ENCODE data around the gene SHANK3. TPM values are rescaled to one million over a fixed set of nuclear protein-coding genes. Genes with fewer than 3 reads are reported as not detected.

SHANK3 gene
- total and polyA plus RNA-seq, 7 donors, result 4.2 to 16.3 (median 9.3) TPM

DNA sequence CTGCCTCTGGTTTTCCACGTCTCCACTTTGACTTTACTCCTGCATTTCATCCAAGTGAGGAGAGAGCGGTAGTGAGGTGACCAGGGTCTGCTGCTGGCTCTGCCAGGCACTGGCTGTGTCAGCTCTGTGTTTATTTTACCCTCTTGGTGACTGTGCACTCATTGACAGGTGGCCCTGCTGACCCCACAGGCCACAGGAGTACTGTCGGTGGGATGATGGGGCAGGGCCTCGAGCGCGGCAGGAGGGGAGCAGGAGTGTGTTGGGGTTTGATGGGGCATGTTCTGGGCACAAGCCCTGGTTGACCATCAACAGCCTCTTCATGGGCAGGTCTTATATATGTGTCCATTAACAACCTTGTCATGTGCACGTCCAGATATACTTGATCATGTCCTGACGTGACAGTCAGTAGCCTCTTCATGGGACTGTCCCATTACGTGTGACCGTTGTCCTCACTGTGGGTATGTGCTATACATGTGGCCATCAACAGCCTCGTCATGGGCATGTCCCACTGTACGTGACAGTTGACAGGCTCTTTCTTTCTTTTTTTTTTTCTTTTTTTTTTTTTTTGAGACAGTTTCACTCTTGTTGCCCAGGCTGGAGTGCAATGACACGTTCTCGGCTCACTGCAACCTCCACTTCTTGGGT, 34.0 kb downstream of the SHANK3 start:
- no peaks in the 10 kb centered on the region for H3K27me3 ChIP-seq (ENCODE audit: insufficient read depth in 3 of 3, low read length in 2 of 3)
- H3K27ac ChIP-seq, result no peak overlapping the region
- no peak overlapping the region for H3K4me3 ChIP-seq
- H3K36me3 ChIP-seq (ENCODE audit: insufficient read depth in 1 of 2, low read depth in 1 of 2), result peaks cover 0 to 3% of the 10 kb centered on the region in 2 donors
- intact Hi-C loops (cut with DNase I), result loop anchor here in 1 of 2 donors (2.0 kb wide), 1 partner anchor 68 kb away; no protein-coding TSS in a partner anchor
- H3K4me1 ChIP-seq, result no peaks in the 10 kb centered on the region
- WGBS, 3 donors, result 90 to 92% (median 90%) methylated on average over 14 of the region's 14 CpGs
- H3K9me3 ChIP-seq, result no peaks in the 10 kb centered on the region
- TF ChIP-seq, protein P1, sequence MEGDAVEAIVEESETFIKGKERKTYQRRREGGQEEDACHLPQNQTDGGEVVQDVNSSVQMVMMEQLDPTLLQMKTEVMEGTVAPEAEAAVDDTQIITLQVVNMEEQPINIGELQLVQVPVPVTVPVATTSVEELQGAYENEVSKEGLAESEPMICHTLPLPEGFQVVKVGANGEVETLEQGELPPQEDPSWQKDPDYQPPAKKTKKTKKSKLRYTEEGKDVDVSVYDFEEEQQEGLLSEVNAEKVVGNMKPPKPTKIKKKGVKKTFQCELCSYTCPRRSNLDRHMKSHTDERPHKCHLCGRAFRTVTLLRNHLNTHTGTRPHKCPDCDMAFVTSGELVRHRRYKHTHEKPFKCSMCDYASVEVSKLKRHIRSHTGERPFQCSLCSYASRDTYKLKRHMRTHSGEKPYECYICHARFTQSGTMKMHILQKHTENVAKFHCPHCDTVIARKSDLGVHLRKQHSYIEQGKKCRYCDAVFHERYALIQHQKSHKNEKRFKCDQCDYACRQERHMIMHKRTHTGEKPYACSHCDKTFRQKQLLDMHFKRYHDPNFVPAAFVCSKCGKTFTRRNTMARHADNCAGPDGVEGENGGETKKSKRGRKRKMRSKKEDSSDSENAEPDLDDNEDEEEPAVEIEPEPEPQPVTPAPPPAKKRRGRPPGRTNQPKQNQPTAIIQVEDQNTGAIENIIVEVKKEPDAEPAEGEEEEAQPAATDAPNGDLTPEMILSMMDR (IDR thresholded peaks at IDR 0.05), result no peak
- no peak for ATAC-seq
- peak in 1 of 2 donors; percentile 13 for DNase-seq

- H3K27ac ChIP-seq, result no peak overlapping the region
- no peaks in the 10 kb centered on the region for H3K27me3 ChIP-seq (ENCODE audit: insufficient read depth in 3 of 3, low read length in 2 of 3)
- TF ChIP-seq, protein P1 (IDR thresholded peaks at IDR 0.05), result no peak
- ATAC-seq, result no peak
- WGBS, 3 donors, result 95 to 98% (median 97%) methylated on average over 3 of the region's 3 CpGs
- H3K4me3 ChIP-seq, result no peak overlapping the region
- no peaks in the 10 kb centered on the region for H3K9me3 ChIP-seq
- DNase-seq, result no peak
- intact Hi-C loops (cut with DNase I), result no loop called here
- H3K4me1 ChIP-seq, result no peaks in the 10 kb centered on the region
- H3K36me3 ChIP-seq (ENCODE audit: insufficient read depth in 1 of 2, low read depth in 1 of 2), result peaks cover 0 to 3% of the 10 kb centered on the region in 2 donors
These were observed 35.9 kb downstream of the SHANK3 start for GRCh38 chr22:50708474-50708873.

GRCh38 chr22:50708996-50709395, 36.4 kb downstream of the SHANK3 start:
- Histone ChIP-seq H3K4me1 (no peaks in the 10 kb centered on the region), H3K36me3 (ENCODE audit: insufficient read depth in 1 of 2, low read depth in 1 of 2) (no peaks in the 10 kb centered on the region), H3K27ac (no peak overlapping the region), H3K9me3 (no peaks in the 10 kb centered on the region), H3K27me3 (ENCODE audit: insufficient read depth in 3 of 3, low read length in 2 of 3) (no peaks in the 10 kb centered on the region), H3K4me3 (no peak overlapping the region)
- intact Hi-C loops (cut with DNase I), result no loop called here
- no peak for ATAC-seq
- TF ChIP-seq, protein P1 (IDR thresholded peaks at IDR 0.05), result no peak
- DNase-seq, result peak in 1 of 2 donors; percentile 15
- WGBS, 3 donors, result 88 to 92% (median 91%) methylated on average over 6 of the region's 6 CpGs

- Histone ChIP-seq H3K27ac (no peak overlapping the region), H3K9me3 (no peaks in the 10 kb centered on the region), H3K4me3 (no peak overlapping the region), H3K27me3 (ENCODE audit: insufficient read depth in 3 of 3, low read length in 2 of 3) (no peaks in the 10 kb centered on the region), H3K4me1 (no peaks in the 10 kb centered on the region), H3K36me3 (ENCODE audit: insufficient read depth in 1 of 2, low read depth in 1 of 2) (peaks cover 0 to 3% of the 10 kb centered on the region in 2 donors)
- DNase-seq (peak in 1 of 2 donors; percentile 17), ATAC-seq (no peak)
- 69 to 78% (median 70%) methylated on average over 6 of the region's 6 CpGs for WGBS, 3 donors
- TF ChIP-seq, protein P1 (IDR thresholded peaks at IDR 0.05), result no peak
- intact Hi-C loops (cut with DNase I), result no loop called here
These were observed 37.6 kb downstream of the SHANK3 start for GRCh38 chr22:50710221-50710620.

DNA sequence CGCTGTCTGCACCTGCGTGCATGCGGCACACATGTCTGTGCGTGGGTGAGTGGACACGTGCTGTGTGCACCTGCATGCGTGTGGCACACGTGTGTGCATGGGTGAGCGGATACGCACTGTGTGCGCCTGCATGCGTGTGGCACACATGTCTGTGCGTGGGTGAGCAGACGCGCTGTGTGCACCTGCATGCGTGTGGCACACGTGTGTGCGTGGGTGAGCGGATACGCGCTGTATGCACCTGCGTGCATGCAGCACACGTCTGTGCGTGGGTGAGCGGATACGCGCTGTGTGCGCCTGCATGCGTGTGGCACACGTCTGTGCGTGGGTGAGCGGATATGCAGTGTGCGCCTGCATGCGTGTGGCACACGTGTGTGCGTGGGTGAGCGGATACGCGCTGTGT, 38.3 kb downstream of the SHANK3 start:
- no peak overlapping the region for H3K27ac ChIP-seq
- DNase-seq, result peak in 1 of 2 donors; percentile 31

More for the DNA sequence above, 38.3 kb downstream of the SHANK3 start:
- TF ChIP-seq, protein P1 (IDR thresholded peaks at IDR 0.05), result no peak
- 96 to 97% (median 97%) methylated on average over 38 of the region's 38 CpGs for WGBS, 3 donors
- Histone ChIP-seq H3K4me1 (no peaks in the 10 kb centered on the region), H3K27me3 (ENCODE audit: insufficient read depth in 3 of 3, low read length in 2 of 3) (no peaks in the 10 kb centered on the region), H3K36me3 (ENCODE audit: insufficient read depth in 1 of 2, low read depth in 1 of 2) (peaks cover 0 to 4% of the 10 kb centered on the region in 2 donors), H3K9me3 (no peaks in the 10 kb centered on the region), H3K4me3 (no peak overlapping the region)
- intact Hi-C loops (cut with DNase I), result no loop called here
- ATAC-seq, result no peak

Data from psoas muscle (tissue), 8 donors.